Anterior cingulate cortex (tissue), 58 donors: ENCODE results near the gene WSCD2.

ENCODE experiments used
- DNase-seq, 58 donors: peaks; one replicate each; lab custom pipeline; 2025; lab: John Stamatoyannopoulos, UW

Gene WSCD2

DNA sequence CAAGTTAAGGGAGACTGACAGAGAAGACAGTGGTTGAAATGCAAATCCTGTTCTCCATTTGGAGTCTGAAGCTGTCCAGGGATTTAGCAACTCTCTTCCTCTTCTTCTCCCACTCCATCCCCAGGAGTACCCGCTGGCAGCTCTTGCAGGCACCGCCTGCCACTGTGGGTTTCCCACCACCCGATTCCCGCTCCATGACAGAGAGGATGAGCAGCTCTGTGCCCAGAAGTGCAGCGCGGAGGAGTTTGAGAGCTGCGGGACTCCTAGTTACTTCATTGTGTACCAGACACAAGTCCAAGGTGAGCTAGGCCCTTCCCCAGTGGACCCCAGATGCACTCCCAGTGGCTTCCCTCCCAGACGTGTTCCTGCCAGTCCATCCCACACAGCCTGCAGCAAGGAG lies 97.8 kb downstream of the WSCD2 start:
- peak in 3 of 58 donors; percentile 11 to 32 (median 24) for DNase-seq

DNA sequence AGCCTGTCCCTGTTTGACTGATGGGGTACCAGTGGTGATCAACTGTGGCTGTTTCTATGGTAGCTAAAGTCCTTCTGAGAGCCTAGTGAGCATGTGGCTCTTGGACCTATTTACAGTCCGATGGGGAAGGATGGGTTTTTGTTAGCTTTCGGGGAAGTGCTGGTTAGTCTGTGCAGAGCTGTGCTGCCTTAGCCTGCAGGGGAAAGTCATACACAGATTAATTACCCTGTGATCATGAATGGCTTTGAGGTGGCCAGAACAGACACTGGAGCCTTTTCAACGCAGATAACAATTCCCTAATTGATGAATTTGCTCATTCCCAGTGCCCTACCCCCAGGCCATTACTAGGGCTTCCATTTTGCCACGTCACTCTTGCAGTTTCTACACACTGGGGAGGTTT lies 99.7 kb downstream of the WSCD2 start:
- no peak for DNase-seq

DNA sequence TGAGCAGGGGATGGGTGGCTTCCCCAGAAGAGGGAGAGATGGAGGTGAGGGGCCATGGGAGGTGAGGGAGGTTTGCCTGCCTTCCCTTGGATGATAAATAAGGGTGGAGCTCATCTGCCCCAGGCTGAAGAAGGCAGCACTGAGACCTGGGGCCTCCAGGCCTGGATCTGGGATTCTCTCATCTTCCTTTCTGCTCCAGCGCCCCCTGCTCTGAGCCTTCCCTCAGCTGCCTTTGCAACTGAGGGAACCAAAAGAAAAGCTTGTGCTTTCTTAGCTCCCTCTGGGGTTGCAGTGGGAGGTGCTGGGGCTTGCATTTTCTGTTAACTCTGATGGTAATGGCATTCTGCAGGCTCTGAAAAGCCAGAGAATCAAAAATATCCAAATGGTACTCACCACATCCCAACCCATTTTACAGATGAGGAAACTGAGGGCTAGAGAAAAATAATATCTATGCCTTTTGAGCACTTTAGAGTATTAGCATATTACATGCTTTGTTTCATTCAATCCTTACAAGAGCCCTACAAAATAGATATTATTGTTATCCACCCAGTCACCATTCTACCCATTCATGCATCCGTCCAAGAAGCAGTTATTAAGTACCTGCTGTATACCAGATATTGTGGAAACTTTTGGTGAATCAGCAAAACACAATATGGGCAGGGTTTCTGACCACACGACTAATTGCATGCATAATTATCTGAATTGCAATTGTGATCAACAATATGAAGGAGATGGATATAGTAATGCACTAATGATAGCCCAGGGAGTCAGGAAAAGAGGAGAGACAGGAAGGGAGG lies 102.2 kb downstream of the WSCD2 start:
- no peak for DNase-seq

DNA sequence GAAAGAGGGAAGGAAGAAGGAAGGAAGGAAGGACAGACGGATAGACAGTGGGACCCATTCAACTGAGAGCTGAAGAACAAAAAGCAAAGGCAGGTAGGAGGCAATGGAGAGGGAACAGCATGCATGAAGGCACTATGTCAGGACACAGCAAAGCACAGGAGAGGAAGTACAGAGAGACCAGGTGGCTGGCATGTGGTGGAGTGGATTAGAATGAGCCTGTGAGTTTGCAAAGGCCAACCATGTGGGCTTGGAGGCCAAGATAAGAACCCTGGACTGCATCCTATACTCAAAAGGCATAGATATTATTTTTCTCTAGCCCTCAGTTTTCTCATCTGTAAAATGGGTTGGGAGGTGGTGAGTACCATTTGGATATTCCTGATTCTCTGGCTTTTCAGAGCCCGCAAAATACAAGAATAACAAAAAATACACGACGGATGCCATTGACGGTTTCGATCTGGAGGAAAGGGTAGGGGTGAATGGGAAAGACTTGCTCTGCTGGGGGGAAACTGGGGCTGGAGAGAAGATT lies 102.9 kb downstream of the WSCD2 start:
- DNase-seq: no peak

DNA sequence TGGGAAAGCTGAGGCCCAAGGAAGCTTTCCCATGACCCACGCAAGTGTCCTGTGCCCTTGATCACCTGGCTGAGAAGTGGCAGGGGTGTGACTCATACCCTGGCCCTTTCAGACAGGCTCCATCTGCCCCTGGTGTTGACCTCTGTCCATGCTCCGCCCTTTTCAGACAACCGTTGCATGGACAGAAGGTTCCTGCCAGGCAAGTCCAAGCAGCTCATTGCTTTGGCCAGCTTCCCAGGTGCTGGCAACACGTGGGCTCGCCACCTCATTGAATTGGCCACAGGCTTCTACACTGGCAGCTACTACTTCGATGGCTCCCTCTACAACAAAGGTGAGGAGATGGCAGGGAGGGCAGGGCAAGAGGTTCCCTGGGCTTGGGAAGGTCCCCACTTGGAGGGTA lies 103.5 kb downstream of the WSCD2 start:
- DNase-seq: no peak

DNA sequence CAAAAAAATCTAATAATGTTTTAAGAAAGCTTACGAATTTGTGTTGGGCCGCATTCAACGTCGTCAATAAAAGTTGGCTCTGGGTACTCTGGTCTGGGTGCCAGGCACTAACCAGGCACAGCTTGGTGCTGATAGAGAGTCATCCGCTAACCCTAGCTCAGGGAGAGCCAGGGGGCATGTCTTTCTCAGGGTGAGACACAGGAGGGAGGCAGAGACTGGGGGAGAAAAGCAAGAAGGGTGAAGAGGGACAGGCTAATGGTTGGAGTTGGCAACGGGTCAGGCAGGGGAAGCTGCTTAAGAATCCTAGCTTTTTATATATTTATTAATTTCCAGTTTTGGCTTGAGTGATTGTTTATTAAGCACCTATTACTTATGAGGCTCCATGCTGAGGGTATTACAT lies 105.1 kb downstream of the WSCD2 start:
- peak in 1 of 58 donors; percentile 5 for DNase-seq

DNA sequence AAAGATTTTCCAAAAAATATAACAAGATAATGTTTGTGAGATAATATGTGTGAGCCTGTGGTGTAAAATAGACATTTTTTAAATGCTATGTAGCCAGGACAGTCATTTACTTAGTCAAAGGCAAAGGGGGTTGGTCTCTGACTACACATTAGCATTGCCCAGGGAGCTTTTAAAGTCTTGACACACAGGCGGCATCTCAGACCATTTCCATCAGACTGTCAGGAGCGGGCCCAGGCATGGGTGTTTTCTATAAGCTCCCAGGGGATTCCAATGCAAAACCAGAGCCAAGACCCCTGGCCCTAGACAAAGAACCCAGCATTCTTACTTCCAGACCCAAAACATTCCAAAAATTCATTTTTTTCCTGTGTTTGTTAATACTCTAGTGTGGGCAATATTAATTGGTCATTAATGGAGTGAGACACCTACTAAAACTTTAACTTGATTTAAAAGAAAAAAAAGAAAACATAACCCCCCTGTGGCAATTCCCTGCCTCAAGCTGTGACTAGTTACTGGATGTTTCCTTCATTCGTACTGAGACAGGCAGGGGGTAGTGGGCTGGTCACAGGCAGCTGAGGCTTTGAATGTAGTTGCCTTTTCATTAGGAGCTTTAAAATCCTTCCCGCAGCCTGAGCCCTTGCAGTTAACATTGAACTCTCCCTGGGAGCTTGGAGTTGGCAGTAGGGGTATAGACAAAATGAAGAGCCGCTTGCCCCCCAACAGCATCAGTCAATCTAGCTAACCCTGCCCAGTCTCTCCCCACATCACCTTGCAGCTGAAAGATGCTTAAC lies 106.3 kb downstream of the WSCD2 start:
- no peak for DNase-seq

DNA sequence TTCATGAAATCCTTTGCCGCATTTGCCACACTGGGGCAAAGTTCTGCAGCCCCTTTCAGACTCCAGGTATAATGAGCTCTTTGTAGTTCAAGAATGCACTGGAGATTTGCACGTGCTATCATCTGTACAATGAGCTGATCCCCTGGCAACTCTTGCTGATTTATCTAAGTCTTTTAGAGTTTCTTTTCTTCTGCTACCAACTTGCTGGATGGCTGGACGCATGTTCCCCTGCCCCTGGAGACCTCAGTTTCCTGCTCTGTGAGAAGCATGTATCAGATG lies 106.8 kb downstream of the WSCD2 start:
- DNase-seq: no peak

DNA sequence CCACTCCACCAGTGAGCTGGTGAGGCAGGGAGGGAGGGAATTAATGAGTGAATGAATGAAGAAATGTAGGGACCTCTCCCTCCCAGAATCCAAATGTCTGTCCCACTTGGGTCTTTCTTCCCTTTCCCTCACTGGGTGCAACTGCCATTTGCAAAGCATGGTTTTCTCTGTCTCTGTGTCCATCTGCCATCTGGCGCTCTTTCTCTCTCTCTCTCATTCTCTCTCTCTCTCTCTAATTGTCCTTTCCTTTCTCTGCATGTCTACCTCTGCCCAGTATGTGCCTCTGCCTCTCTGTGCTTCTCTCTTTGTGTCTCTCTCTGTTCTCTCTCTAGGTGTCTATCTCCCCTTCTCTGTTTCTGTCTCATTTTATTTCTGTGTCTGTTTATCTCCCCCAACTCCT lies 107.3 kb downstream of the WSCD2 start:
- DNase-seq: no peak

DNA sequence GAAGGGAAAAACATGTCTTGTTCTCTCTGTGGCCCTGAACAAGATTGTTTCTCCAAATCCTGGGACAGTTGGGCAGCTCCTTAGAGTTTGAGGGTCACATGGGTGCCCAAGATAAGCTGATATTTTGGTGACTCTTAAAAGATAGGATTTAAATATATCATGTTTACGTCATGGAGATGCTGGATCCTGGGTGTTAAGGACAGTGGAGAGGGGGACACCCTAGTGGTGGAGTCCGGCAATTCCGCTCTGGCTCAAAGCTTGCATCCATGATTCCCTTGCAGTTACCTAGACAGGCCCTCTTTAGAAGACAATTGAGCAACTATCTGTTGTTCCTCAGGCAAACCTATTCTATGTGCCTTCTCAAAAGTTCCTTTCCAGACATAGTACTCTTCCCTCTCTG lies 108.2 kb downstream of the WSCD2 start:
- DNase-seq: no peak

DNA sequence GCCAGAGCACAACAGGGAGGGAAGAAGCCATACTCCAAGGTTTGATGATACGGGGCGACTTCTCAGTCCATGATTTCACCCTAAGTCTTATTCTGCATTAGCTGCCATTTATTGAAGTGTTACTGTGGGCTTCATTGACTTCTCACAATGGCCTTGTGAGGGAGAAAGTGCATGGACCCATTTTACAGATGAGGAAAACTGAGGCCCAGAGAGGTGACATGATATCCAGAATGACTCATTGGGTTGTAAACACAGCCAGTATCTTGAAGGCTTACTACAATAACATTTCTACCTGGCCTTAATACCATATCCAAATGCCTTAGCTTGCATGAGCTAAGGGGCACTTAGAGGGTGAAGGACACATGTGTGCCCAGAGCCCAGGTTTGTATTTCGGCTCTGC lies 109.4 kb downstream of the WSCD2 start:
- no peak for DNase-seq

DNA sequence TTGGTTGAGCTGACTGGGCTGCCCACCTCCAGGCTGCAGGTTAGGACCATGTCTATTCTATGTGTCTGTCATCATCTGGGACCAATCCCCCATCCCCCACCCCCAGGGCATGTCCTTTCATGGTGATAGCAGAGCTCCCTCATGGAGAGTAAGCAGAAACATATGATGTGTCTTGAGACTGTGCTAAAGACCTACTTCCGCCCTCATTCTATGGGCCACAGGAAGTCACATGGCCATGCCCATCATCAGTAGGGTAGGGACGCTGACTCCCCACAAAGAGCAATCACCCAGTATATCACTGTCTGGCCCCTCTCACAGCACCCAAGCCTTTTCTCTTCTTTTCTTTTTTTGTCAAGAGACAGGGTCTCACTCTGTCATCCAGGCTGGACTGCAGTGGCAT lies 110.3 kb downstream of the WSCD2 start:
- DNase-seq: no peak

DNA sequence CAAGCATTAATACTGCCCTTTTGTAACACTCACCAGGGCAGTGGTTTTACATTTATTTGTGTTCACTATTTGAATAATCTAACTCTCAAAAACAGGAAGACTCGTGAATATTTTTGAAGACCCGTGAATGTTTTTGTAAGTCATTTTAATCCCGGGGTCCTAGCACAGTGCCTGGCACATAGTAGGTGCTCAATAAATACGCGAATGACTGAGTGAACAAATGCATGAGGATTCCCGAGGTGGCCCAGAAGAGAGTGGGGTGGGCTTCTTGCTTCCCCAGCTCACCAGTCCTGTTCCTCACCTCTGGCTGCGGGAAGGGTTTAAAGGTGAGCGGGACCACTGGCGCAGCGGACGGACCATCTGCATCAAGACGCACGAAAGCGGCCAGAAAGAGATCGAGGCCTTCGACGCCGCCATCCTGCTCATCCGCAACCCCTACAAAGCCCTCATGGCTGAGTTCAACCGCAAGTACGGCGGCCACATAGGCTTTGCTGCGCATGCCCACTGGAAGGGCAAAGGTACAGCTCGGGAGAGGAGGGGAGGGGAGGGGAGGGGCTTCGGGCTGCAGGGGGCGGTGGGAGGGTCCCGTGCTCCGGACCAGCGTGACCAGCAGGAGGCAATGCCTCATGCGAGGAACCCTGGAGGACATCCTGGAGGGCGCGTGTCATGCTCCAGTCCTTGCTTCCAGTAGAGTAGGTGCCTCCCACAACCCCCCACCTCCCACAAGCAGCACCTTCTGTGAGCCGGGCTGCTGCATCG lies 111.1 kb downstream of the WSCD2 start:
- no peak for DNase-seq

DNA sequence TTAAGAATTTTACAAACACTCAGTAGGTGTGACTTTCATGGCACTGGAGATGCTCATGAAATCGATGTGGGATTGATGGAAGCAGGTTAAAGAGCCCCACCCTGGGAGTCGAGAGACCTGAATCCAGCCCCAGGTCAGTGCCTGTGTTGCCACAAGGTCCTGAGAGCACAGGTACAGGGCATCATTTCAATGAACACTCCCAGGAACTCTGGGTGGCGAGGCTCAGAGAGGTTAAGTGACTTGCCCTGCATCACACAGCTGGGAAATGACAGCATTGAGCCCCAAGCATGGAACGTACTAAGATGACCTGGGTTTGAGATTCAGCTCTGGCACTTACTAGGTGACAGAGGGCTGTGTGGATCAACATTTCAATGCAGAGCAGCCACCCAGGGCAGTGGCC lies 111.8 kb downstream of the WSCD2 start:
- DNase-seq: no peak

DNA sequence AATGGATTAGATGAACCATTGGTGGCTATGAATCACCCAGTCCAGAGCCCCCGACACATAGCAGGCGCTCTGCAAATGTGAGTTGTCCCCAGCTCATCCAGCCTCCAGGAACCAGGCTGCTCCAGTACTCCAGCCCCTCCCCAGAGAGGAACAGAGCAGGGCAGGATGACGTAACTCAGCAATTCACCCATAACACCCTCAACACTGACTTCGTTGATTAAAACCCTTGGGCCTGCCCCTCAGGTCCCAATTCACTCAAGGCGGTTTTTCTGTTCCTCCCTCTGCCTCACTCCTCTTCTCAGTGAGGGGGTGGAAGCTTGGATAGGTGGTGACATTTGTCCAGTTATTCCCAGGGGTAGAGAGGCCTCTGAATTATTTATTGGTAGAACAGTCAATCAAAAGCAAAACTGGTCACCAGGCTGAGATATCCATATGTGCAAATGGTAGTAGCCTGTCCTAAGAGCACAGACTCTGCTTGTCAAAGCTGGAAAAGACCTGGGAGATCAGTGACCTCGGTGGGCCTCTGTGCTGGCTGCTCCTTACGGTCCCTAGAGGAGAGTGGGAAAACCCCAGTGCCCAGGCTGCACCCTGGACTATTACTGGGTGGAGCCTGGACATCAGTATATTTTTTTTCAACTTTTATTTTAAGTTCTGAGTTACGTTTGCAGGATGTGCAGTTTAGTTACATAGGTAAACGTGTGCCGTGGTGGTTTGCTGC lies 113.1 kb downstream of the WSCD2 start:
- DNase-seq: no peak

DNA sequence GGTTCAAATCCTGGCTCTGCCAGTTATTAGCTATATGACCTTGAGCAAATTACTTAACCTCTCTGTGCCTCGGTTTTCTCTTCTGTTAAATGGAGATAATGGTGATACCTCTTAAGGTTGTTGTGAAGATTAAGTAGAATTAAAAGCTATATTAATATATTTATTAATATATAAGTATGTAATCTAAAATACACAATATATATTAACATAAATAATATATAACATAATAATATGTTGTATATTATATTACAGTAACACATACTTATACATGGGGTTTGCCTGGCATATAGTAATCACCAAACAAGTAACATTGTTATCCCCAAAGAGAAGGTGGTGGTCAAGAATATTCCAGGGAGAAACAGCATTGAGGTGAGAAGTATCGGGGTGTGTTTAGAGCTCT lies 118.0 kb downstream of the WSCD2 start:
- DNase-seq: no peak

DNA sequence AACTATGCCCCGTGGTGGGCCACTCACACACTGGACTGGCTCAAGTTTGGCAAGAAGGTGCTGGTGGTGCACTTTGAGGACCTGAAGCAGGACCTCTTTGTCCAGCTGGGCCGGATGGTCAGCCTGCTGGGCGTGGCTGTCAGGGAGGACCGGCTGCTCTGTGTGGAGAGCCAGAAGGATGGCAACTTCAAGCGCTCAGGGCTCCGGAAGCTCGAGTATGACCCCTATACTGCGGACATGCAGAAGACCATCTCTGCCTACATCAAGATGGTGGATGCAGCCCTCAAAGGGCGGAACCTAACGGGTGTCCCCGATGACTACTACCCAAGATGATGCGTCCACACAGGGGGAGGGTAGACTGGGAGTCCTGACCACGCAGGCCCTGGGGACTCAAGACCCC lies 118.9 kb downstream of the WSCD2 start:
- DNase-seq: no peak

DNA sequence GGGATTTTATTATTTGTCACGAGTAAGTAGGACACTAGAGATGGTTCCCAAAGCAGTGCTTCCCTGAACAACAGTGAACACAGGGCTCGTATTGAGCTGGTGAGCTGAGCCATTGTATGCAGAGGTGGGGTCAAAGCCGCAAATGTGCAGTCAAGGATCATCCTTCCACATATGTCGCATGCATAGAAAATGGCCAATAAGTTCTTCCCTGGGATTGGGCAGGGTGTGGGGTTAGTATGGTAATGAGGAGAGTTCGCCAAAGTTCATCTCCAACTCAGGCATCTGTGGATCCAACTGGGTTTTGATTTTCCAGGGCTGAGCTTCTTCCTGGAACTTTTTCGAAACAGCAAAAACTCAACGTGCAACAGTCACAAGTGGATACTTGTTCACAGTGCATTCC lies 123.4 kb downstream of the WSCD2 start:
- no peak for DNase-seq

DNA sequence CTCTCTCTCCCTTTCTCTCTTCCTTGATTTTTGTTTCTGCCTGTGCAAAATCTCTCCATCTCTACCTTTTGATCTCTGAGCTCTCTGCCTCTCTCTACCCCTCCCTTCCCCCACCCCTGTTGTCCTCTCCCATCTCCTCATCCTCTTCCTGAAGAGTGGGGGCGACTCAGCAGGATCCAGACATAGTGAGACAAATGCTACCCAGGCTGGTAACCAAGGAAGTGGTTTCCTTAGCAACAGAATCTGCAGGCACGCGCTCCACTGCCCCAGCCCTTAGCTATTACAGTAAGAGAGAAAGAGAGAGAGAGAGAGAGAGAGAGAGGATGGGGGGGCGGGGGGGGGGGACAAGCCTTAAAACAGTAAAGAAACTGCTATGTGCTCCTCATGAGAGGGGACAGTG lies 124.5 kb downstream of the WSCD2 start:
- DNase-seq: peak in 39 of 58 donors; percentile 2 to 78 (median 42)

DNA sequence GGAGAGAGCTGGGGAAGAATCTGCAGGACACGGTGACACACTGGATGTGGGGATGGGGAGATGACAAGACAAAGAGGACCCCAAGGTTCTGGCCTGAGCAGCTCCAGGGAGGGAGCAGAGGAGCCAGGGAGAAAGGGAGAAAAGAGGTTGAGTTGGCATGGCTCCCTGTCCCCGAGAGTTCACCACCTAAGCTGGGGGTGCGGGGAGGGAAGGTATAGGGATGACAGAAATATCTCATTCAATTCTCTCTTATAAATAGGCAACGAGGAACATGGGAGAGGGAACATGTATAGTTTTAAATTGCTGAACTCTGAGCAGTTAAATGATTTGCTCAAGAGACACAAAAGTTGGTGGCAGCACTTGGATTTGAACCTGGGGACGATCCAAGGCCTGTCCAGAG lies 124.9 kb downstream of the WSCD2 start:
- DNase-seq: no peak
